Measurements from ENCODE around the gene RPL10A.

The RPL10A gene

GRCh38 chr6:35477028-35477427, 8.8 kb downstream of the RPL10A start:
- no peak for DNase-seq

DNA sequence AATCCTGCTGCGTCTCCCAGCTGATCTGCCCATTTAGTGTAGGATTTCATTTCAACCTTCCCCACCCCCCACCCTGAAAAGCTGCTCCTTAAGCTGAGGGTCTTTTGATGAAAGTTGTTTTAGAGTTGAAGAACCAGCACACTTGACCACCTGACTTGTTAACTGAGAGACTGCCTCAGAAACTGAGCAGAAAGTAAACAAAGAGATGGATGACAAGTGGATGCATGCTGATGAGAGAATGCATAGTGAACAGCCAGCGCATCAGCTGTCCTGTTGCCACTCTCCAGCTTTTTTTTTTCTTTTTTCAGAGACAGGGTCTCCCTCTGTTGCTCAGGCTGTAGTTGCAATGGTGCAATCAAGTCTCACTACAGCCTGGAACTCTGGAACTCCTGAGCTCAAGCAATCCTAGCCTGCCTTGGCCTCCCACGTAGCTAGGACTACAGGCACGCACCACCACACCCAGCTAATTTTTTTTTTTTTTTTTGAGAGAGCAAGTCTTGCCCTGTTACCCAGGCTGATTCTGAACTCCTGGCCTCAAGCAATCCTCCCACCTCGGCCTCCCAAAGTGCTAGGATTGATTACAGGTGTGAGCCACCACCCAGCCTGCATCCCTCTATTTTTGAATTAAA, 9.5 kb downstream of the RPL10A start:
- DNase-seq: no peak

DNA sequence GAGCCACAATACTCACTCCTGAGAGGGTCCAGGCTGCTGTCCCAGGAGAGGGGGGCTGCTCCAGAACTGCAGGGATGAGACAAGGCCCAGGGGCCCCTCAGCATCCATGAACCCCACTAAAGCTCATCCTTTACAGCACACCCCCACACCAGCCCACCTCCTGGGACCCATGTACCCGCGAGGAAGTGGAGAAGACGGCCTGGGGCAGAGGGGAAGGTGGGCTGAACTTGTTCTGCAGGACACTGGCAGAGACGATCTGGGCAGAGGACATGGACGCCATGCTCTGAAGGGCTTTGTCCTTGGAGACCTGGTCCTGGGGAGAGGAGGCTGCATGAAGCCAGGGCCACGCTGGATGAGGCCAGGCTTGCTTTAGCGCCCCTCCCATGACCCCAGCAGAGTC, 10.1 kb downstream of the RPL10A start:
- no peak for DNase-seq

DNA sequence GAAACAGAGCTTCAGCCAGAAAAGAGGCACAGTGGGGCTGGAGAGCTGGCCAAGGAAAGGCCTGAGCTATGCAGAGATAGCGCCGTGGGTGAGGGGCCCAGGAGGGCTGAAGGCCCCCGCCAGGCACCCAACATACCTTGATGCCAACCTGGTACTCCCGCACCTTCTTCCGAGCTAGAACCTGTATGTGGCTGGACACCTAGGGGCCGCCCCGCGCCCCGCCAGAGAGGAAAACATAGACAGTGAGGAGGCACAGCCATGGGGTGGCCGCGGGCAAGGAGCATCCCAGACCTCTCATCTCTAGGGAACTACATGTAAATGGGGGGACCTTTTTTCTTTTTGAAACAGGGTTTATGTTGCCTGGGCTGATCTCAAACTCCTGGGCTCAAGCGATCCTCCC, 12.0 kb downstream of the RPL10A start:
- DNase-seq: no peak

DNA sequence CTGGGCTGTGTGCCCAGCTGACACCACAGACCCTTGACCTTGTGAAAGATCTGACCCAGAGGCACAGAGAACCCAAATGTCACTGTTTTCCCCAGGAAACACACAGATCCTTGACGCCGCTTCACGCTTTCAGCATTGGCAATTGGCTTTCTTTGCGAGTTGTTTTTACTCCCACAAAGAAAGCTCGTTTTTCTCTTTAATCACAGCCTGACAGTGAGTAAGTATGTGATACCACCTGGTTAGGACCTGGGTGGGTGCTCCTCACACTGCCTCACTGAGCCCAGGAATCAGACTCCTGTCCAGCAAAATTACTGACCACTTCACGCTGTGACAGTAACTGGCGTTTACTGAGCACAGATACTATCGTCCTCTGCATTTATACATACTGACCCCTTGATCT, 13.0 kb downstream of the RPL10A start:
- no peak for DNase-seq

- DNase-seq: no peak
Measured at GRCh38 chr6:35483062-35483461, 14.9 kb downstream of the RPL10A start.

- no peak for DNase-seq
Measured at GRCh38 chr6:35483490-35483889, 15.3 kb downstream of the RPL10A start.

- no peak for DNase-seq
Measured at GRCh38 chr6:35483893-35484645, 15.9 kb downstream of the RPL10A start.

- no peak for DNase-seq
Measured at GRCh38 chr6:35484921-35485392, 16.8 kb downstream of the RPL10A start.

GRCh38 chr6:35485402-35485877, 17.2 kb downstream of the RPL10A start:
- no peak for DNase-seq

DNA sequence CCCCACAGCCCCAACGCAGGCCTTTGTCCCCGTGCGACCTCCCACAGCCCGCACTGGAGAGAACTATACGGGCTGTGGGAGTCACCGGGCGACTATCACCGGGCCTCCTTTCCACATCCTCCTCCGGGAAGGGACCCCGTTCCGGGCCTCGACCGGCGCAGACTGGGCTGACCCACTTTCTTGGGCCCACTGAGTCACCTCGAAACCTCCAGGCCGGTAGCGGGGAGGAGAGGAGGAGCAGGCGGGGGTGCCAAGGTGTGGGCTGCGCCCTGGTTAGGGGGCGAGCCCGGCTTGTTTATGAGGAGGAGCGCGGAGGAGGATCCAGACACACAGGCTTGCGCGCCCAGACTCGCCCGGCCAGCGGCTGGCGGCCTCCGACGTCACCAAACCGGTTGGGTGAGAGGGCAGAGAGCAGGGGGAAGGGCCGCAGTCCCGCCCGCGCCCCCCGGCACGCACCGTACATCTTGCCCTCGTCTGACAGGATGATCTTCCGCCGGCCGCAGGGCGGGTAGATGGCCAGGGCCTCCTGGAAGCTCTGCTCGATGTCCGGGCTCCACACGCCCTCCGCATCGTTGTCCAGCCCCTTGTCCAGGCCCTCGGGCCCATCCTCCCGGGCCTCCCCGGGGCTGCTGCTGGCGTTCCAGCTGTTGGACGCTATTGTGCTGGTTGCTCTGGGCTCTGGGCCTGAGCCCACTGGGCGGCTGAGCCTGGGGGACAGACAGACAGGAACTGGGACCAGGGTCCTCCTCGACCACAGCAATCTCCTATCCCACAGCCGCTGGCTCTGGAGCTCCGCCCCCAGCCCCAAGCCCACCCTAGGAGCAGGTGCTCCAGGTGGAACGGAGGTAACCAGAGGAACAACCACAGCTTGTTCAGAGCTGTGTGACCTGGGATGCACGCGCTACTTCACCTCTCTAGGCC, 18.1 kb downstream of the RPL10A start:
- DNase-seq: no peak

- no peak for DNase-seq
Measured at GRCh38 chr6:35487658-35488516, 19.7 kb downstream of the RPL10A start.

GRCh38 chr6:35488517-35488862, 20.3 kb downstream of the RPL10A start:
- no peak for DNase-seq

DNA sequence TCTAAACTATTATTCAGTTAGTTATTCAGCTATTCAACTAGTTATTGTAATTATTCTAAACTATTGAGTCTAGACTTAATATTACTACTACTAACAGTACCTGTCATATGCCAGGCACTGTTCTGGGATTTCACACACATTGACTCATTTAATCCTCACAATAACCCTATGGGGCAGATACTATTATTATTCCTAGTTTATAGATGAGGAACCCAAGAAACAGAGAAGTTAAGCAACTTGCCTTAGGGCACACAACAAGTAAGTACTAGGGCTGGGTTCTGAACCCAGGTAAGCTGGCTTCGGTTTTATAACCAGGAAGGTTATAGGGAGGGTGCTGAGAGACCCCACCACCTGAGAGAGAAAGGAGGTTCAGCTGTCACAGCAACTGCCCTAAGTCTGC, 20.9 kb downstream of the RPL10A start:
- no peak for DNase-seq

DNA sequence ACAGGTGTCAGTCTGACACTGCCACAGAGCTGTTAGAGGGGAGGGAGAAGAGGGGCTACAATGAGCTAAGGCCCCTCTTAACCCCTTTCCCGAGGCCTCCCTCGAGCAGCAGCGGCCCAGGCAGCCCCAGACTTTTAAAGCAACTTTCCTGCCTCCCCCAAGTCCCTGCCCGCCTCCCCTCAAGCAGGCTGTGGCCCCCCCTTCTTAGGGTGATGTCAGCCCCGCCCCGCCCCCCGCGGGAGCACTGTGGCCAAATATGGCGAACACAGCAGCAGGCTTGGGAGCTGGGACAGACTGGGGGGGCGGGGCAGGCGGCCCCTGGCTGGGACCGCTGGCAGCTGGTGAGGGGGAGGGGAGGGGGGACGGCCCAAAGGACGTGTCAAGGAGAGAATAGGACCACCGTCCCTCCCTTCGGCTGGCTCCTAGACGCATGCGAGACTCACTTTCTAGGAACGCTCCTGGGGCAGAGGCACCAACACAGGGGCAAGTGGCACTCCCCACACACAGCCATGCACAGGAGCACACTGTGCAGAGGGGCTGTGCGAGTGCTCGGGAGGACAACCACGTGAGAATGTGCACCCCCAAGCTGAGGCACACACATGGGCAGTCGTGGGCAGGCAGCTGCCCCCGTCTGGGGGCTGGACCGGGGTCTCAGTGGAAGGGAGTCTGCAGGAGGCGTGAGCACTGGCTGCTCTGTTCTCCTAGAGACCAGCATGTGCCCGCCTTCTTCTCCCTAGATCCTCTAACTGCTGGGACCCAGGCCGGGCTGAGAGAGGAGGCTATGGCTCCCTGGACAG, 22.0 kb downstream of the RPL10A start:
- no peak for DNase-seq

- no peak for DNase-seq
Measured at GRCh38 chr6:35490821-35491557, 22.8 kb downstream of the RPL10A start.

DNA sequence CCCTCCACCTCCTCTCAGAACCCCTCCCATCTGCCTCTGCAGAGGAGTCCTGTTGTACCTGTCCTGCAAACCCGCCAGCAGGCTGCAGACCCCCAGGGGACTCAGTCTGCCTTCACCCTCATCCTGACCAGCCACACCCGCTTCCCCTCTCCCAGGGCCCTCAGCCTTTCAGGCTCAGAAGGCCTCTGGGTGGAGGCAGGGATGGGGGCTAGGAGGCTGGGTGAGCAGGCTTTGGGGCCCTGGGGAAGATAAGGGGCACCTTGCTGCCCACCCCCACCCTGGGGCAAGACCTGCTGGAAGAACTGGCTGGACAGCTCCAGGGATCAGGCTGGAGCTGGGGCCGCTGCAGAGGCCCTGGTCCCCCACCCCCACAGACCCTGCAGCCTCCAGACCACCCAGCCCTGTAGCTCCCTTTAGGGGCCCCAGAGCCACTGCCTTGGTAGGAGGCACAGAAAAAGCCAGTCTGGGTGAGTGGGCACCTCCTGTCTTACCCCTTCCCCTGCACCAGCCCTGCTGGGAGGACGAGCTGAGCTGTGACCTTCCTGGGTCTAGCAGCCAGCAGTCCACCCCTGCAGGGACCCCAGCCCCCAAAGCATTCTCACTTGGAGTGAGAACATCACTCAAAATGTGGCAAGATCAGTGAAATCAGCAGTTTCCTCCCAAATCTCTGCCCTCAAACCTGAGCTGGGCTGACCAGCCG, 23.5 kb downstream of the RPL10A start:
- DNase-seq: no peak

DNA sequence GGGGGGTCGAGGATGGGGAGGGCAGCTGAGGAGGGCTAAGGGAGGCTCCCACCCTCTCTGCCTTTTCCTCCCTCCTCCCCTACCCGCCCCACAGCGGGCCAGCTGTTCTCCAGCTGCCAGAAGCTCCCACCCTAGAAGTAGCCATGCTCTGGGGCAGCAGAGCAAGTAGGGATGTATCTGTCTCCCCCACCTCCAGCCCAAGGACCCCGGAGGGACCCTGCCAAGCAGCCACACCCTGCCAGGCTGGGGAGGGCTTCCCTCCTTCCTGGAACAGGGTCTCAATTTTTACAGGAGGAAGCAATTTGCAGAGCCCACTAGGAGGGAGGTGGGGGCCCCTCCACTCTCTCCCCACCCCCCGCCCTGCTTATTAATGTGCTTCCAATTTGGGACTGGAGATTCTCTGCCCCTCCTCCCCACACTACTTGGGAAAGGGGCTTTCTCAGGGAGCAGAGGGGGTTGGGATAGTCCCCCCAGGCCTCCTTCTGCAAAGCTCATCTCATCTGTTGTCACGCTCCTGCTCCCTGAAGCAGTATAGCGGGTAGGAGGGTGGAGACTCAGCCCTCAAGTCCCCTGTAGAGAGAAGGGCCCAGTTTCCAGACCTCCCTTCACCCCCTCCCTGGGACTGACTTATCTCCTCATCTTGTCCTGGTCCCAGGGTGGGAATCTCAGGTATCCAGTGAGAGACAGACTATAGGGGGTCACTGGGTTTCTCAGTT, 24.2 kb downstream of the RPL10A start:
- no peak for DNase-seq

DNA sequence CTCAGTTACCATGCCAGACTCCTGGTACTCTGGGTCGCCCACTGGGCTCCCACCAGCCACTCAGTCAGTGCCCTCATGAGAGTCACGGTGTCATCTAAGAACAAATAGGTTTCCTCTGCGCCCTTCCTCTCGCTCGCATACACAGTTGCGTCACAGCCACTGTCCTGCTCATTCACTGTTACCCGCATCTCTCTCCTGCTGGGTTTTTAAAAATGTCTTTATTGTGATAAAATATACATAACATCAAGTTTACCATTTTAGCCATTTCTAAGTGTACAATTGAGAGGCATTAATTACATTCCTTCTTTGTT, 24.7 kb downstream of the RPL10A start:
- DNase-seq: no peak

Measured in activated CD4-positive, alpha-beta T cell treated with anti-CD3 and anti-CD28 coated beads, Interleukin-2, amount 50 U/mL, for 4 hours (primary cell).